Measurements from ENCODE around the gene RGP1.

RGP1 gene

DNA sequence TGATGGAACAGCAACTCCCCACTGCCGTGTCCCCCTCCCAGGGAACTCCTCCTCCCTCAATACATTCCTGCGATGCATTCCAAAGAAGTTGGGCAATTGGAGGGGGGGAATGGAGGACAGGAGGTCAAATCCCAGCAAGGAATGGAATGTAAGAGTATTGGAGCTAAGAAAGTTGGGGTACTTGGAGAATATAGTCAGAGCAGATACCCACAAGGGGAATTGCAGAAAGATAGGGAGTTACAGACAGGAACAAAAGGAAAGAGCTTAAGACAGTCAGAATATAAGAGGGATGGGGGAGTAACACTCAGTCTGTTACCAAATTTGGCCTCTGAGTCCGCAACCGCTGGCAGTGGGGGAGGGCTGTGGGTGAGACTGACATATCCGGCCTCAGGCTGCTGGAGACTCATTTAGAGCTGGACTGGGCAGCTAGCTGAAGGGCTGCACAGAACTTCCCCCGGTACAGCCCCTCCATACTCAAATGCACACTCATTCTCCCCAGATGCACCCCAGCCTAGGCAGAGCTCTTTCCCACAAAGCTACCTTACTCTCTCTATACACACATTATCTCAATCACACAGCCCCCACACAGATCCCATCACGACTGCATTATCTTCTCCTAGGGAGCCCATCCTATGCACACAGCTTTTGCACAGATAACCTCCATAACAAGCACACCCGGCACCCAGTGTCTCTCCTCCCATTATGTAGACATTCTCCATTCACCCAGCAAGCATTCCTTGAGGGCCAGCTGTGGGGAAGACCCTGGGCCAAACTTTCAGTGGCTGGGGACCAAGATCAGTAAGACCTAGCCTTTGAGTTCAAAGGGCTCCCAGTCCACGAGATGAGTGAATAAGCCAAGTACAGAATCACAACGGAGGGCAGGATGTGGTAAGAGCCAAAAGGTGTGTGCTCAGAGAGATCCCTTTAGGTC is 20.8 kb upstream of the RGP1 start:
- Histone ChIP-seq H3K4me2 (ENCODE audit: low read length) (peak overlapping the region; percentile 94), H3F3A (ENCODE audit: control insufficient read depth, insufficient read depth) (peaks cover 13% of the 10 kb centered on the region), H3K27ac (ENCODE audit: low read depth, low read length) (peak overlapping the region; percentile 72), H3K4me1 (ENCODE audit: control insufficient read depth, low read length) (peaks cover 51% of the 10 kb centered on the region), H3K27me3 (ENCODE audit: control insufficient read depth, low read length) (no peaks in the 10 kb centered on the region), H3K79me2 (ENCODE audit: control insufficient read depth, low read length) (peaks cover 66% of the 10 kb centered on the region), H3K9me2 (replicated peaks; ENCODE audit: control insufficient read depth, low read length) (no peaks in the 10 kb centered on the region), H3K36me3 (ENCODE audit: control insufficient read depth, low read length) (peaks cover 50% of the 10 kb centered on the region), H4K20me1 (ENCODE audit: control insufficient read depth, insufficient read depth, low read depth, low read length) (peaks cover 28% of the 10 kb centered on the region), H3K9me3 (ENCODE audit: control insufficient read depth, insufficient read depth, low read length) (no peaks in the 10 kb centered on the region), H3K4me3 (ENCODE audit: low read length) (peak overlapping the region; percentile 84)
- TF ChIP-seq, protein P1, sequence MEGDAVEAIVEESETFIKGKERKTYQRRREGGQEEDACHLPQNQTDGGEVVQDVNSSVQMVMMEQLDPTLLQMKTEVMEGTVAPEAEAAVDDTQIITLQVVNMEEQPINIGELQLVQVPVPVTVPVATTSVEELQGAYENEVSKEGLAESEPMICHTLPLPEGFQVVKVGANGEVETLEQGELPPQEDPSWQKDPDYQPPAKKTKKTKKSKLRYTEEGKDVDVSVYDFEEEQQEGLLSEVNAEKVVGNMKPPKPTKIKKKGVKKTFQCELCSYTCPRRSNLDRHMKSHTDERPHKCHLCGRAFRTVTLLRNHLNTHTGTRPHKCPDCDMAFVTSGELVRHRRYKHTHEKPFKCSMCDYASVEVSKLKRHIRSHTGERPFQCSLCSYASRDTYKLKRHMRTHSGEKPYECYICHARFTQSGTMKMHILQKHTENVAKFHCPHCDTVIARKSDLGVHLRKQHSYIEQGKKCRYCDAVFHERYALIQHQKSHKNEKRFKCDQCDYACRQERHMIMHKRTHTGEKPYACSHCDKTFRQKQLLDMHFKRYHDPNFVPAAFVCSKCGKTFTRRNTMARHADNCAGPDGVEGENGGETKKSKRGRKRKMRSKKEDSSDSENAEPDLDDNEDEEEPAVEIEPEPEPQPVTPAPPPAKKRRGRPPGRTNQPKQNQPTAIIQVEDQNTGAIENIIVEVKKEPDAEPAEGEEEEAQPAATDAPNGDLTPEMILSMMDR (IDR thresholded peaks at IDR 0.05; ENCODE audit: low read depth, low read length, poor library complexity, severe bottlenecking), result no peak
- TF ChIP-seq EZH2phosphoT487 (IDR thresholded peaks at IDR 0.05; ENCODE audit: borderline replicate concordance, low read length), result no peak

GRCh38 chr9:35729101-35729500 is 20.0 kb upstream of the RGP1 start:
- peaks cover 28% of the 10 kb centered on the region for H4K20me1 ChIP-seq (ENCODE audit: control insufficient read depth, insufficient read depth, low read depth, low read length)
- TF ChIP-seq, protein P1 (IDR thresholded peaks at IDR 0.05; ENCODE audit: low read depth, low read length, poor library complexity, severe bottlenecking), result no peak
- TF ChIP-seq EZH2phosphoT487 (IDR thresholded peaks at IDR 0.05; ENCODE audit: borderline replicate concordance, low read length), result no peak
- peaks cover 19% of the 10 kb centered on the region for H3F3A ChIP-seq (ENCODE audit: control insufficient read depth, insufficient read depth)
- H3K9me3 ChIP-seq (ENCODE audit: control insufficient read depth, insufficient read depth, low read length), result no peaks in the 10 kb centered on the region
- peak overlapping the region; percentile 84 for H3K4me3 ChIP-seq (ENCODE audit: low read length)
- H3K4me1 ChIP-seq (ENCODE audit: control insufficient read depth, low read length), result peaks cover 59% of the 10 kb centered on the region
- H3K9me2 ChIP-seq (replicated peaks; ENCODE audit: control insufficient read depth, low read length), result no peaks in the 10 kb centered on the region
- H3K79me2 ChIP-seq (ENCODE audit: control insufficient read depth, low read length), result peaks cover 71% of the 10 kb centered on the region
- H3K27me3 ChIP-seq (ENCODE audit: control insufficient read depth, low read length), result no peaks in the 10 kb centered on the region
- H3K36me3 ChIP-seq (ENCODE audit: control insufficient read depth, low read length), result peaks cover 42% of the 10 kb centered on the region
- peak overlapping the region; percentile 94 for H3K4me2 ChIP-seq (ENCODE audit: low read length)
- peak overlapping the region; percentile 72 for H3K27ac ChIP-seq (ENCODE audit: low read depth, low read length)

GRCh38 chr9:35729700-35730485 is 19.2 kb upstream of the RGP1 start:
- H3K27me3 ChIP-seq (ENCODE audit: control insufficient read depth, low read length), result no peaks in the 10 kb centered on the region
- H3K4me1 ChIP-seq (ENCODE audit: control insufficient read depth, low read length), result peaks cover 61% of the 10 kb centered on the region
- no peaks in the 10 kb centered on the region for H3K9me3 ChIP-seq (ENCODE audit: control insufficient read depth, insufficient read depth, low read length)
- H3K4me2 ChIP-seq (ENCODE audit: low read length), result peak overlapping the region; percentile 94
- peak overlapping the region; percentile 84 for H3K4me3 ChIP-seq (ENCODE audit: low read length)
- no peaks in the 10 kb centered on the region for H3K9me2 ChIP-seq (replicated peaks; ENCODE audit: control insufficient read depth, low read length)
- H4K20me1 ChIP-seq (ENCODE audit: control insufficient read depth, insufficient read depth, low read depth, low read length), result peaks cover 28% of the 10 kb centered on the region
- peak overlapping the region; percentile 72 for H3K27ac ChIP-seq (ENCODE audit: low read depth, low read length)
- H3K79me2 ChIP-seq (ENCODE audit: control insufficient read depth, low read length), result peaks cover 71% of the 10 kb centered on the region
- no peak for TF ChIP-seq EZH2phosphoT487 (IDR thresholded peaks at IDR 0.05; ENCODE audit: borderline replicate concordance, low read length)
- TF ChIP-seq, protein P1 (IDR thresholded peaks at IDR 0.05; ENCODE audit: low read depth, low read length, poor library complexity, severe bottlenecking), result peak; percentile 85
- peaks cover 19% of the 10 kb centered on the region for H3F3A ChIP-seq (ENCODE audit: control insufficient read depth, insufficient read depth)
- peaks cover 35% of the 10 kb centered on the region for H3K36me3 ChIP-seq (ENCODE audit: control insufficient read depth, low read length)

Measured in DOHH2 (cell line).